BJ (cell line): ENCODE data around the gene GRK7. TPM values are rescaled to one million over a fixed set of nuclear protein-coding genes. Genes with fewer than 3 reads are reported as not detected.

Experiments
- CTCF ChIA-PET: fragments of 350-600 bp; formaldehyde crosslinking; extraction: SDS; loops from one replicate; lab custom pipeline; 2021; ENCODE audit warnings: antibody characterized with exemption, inconsistent platforms; lab: Yijun Ruan, JAX
- POLR2A ChIA-PET: fragments of 300-600 bp; sonication (Branson Sonifier 250); formaldehyde crosslinking; extraction: SDS; loops from one replicate; lab custom pipeline; 2021; ENCODE audit warnings: antibody characterized with exemption; lab: Charles Lee
- DNase-seq: peaks from one replicate; pipeline ENCODE4 v3.0.0-alpha.2; 2011; ENCODE audit warnings: low read depth
- H3K27me3 ChIP-seq: 2 replicates; pipeline ENCODE4 v1.6.0; 2011; ENCODE audit warnings: low read length; ENCODE audit not compliant: control insufficient read depth, insufficient read depth
- H3K36me3 ChIP-seq: 2 replicates; pipeline ENCODE4 v1.5.1; 2011; ENCODE audit warnings: low read length; ENCODE audit not compliant: control insufficient read depth, insufficient read depth
- H3K4me3 ChIP-seq: 2 replicates; pipeline ENCODE4 v1.5.1; 2011; ENCODE audit warnings: low read depth, mild to moderate bottlenecking, control low read depth, low read length
- polyA plus RNA-seq: library from polyadenylated mRNA; depleted of rRNA; stranded (reverse); fragments of >200 nt; gene quantifications from 2 replicates; pipeline ENCODE4 v1.2.3, GENCODE V29; 2011
- TF ChIP-seq, protein P1 (sequence below): IDR thresholded peaks from 2 replicates; pipeline ENCODE4 v1.5.1; 2011; ENCODE audit warnings: low read depth, mild to moderate bottlenecking, control low read depth, inconsistent platforms, low read length, moderate library complexity; ENCODE audit not compliant: insufficient read depth

The GRK7 gene
- polyA plus RNA-seq, 1 experiment = not detected

DNA sequence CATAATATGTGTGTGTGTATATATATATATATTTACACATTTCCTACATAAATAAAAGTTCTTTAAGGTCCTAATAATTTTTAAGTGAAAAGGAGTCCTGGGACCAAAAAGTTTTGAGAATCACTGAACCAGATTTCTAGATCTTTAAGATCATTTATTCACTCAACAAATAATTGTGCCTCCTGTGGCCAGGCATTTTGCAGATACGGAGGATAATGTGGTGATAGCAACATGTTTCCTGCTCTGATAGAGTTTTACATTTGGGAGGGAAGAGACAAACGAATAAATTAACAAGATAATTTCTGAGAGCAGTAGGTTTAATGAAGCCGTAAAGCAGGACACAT lies 25.6 kb upstream of the GRK7 start:
- TF ChIP-seq, protein P1, sequence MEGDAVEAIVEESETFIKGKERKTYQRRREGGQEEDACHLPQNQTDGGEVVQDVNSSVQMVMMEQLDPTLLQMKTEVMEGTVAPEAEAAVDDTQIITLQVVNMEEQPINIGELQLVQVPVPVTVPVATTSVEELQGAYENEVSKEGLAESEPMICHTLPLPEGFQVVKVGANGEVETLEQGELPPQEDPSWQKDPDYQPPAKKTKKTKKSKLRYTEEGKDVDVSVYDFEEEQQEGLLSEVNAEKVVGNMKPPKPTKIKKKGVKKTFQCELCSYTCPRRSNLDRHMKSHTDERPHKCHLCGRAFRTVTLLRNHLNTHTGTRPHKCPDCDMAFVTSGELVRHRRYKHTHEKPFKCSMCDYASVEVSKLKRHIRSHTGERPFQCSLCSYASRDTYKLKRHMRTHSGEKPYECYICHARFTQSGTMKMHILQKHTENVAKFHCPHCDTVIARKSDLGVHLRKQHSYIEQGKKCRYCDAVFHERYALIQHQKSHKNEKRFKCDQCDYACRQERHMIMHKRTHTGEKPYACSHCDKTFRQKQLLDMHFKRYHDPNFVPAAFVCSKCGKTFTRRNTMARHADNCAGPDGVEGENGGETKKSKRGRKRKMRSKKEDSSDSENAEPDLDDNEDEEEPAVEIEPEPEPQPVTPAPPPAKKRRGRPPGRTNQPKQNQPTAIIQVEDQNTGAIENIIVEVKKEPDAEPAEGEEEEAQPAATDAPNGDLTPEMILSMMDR = no peak
- DNase-seq = no peak
- CTCF ChIA-PET = interaction anchor here (0.6 to 1.0 kb wide), 4 partner anchors 141 to 659 kb away, joined by 3 to 4 read pairs (median 3); no protein-coding TSS in a partner anchor

DNA sequence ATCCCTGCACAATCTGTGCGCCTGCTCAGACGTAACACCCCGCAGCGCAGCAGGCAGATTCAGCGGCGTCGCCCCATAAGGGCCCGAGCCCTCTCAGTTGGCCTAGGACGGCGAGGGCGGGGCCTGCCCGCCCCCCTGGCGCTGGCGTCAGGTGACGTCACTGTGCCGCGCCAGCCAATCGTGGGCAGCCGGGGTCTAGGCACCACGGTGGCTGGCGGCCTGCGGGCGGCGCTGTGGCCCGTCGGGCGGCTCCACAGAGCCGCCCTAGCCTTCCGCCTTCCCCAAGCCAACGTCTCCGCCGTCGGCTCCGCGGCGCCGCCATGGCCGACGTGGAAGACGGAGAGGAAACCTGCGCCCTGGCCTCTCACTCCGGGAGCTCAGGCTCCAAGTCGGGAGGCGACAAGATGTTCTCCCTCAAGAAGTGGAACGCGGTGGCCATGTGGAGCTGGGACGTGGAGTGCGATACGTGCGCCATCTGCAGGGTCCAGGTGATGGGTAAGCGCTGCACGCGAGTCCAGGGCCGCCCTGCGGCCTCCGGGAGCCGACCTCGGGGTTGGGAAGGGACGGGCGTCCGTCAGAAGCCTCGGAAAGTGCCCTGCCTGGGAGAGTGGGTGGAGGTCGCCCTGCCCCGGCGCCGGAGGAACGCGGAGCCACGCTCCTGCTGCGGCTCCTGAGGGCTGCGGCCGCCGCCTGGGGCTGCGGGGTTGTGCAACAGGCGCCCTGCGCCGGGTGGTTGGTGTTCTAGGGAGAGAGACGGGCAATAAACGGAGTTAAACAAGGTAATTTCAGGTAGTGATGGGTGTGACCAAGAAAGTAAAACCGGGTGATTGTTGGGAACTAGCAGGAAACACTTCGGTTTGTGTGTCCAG lies 25.0 kb upstream of the GRK7 start, which contains the start of gene RNF7:
TSS of gene RNF7 (plus strand) at position 277 of the 869 bp plus-strand sequence. CDS start at position 321, 44 bp downstream.
- POLR2A ChIA-PET = interaction anchor here (0.6 kb wide), 2 partner anchors 14 to 188 kb away, joined by 3 to 4 read pairs; no protein-coding TSS in a partner anchor
- peak within 1 kb of the TSS; percentile 94 for H3K4me3 ChIP-seq
- TF ChIP-seq, protein P1 = peak; percentile 60
- no peaks in the 10 kb centered on the region for H3K27me3 ChIP-seq
- DNase-seq = peak; percentile 59
- no peaks in the 10 kb centered on the region for H3K36me3 ChIP-seq
- CTCF ChIA-PET = interaction anchor here (0.6 to 2.2 kb wide), 16 partner anchors 9 to 659 kb away, joined by 3 to 12 read pairs (median 4); partner anchors contain the start of gene ATP1B3

More for the DNA sequence above, 25.6 kb upstream of the GRK7 start:
- H3K4me3 ChIP-seq = peak overlapping the region; percentile 22; the same call in 1 of the 2 replicates
- no peaks in the 10 kb centered on the region for H3K36me3 ChIP-seq
- POLR2A ChIA-PET = interaction anchor here (0.6 kb wide), 1 partner anchor 189 kb away, joined by 3 read pairs; no protein-coding TSS in a partner anchor
- no peaks in the 10 kb centered on the region for H3K27me3 ChIP-seq

DNA sequence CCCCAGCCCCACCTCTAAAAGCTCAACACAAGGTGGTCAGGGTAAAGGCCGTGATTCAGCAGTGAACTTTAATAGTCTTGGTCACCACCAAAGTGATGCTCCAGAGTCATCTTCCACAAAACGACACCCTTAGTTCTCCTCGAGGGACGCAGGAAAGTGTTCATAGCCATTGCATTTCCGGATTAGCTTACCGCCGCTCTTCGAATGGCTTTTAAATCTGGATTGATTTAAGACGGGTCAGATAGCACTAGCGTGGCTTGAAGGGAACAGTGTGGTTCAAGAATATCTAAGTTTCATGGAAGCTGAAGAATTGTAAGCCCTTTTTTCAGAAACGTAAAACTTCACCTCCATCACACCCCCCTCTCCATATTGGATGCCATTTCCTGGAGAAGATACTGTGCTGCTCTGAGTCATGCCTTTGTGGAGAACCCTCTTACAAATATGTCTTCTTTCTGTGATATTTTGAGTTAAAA lies 24.3 kb upstream of the GRK7 start:
- ChIA-PET CTCF (interaction anchor here (0.7 to 2.2 kb wide), 14 partner anchors 8 to 542 kb away, joined by 3 to 12 read pairs (median 4); partner anchors contain the start of gene ATP1B3), POLR2A (interaction anchor here (0.6 kb wide), 1 partner anchor 13 kb away, joined by 4 read pairs; no protein-coding TSS in a partner anchor)
- H3K4me3 ChIP-seq = peak overlapping the region; percentile 94

DNA sequence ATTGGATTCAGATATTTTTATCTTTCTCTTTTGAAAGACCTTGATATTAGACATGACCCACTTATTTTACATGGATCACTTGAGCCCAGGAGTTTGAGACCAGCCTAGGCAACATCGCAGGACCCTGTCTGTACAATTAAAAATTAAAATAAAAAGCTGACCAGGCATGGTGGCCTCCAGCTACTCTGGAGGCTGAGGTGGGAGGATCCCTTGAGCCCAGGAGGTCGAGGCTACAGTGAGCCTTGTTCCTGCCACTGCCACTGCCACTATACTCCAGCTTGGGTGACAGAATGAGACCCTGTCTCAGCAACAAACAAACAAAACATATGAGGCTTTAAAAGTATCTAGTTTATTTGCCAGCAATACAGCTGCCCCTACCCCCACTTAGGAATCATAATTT lies 23.5 kb upstream of the GRK7 start:
- POLR2A ChIA-PET = interaction anchor here (0.6 kb wide), 1 partner anchor 83 kb away, joined by 19 read pairs; no protein-coding TSS in a partner anchor
- H3K27me3 ChIP-seq = no peaks in the 10 kb centered on the region
- H3K36me3 ChIP-seq = no peaks in the 10 kb centered on the region
- DNase-seq = no peak
- CTCF ChIA-PET = interaction anchor here (1.2 to 2.2 kb wide), 4 partner anchors 11 to 540 kb away, joined by 3 to 12 read pairs (median 3); partner anchors contain the start of gene ATP1B3
- peak overlapping the region; percentile 94 for H3K4me3 ChIP-seq
- TF ChIP-seq, protein P1 = no peak

More for the DNA sequence above, 24.3 kb upstream of the GRK7 start:
- Histone ChIP-seq H3K27me3 (no peaks in the 10 kb centered on the region), H3K36me3 (no peaks in the 10 kb centered on the region)
- TF ChIP-seq, protein P1 = no peak
- peak; percentile 4 for DNase-seq
